ENCODE measurements around the gene WDR7. TPM values are rescaled to one million over a fixed set of nuclear protein-coding genes. Genes with fewer than 3 reads are reported as not detected.

Gene WDR7
- total RNA-seq, 1 donor from 2014 or later: 113 TPM

- FAIRE-seq (no peak), DNase-seq (ENCODE audit: low spot score in 2 of 2) (no peak)
Measured at GRCh38 chr18:56789004-56789888, 138.1 kb downstream of the WDR7 start.

GRCh38 chr18:56789889-56790180, 138.7 kb downstream of the WDR7 start:
- FAIRE-seq (no peak), DNase-seq (ENCODE audit: low spot score in 2 of 2) (no peak)

GRCh38 chr18:56795381-56795780, 144.2 kb downstream of the WDR7 start:
- no peak for DNase-seq (ENCODE audit: low spot score in 2 of 2)
- FAIRE-seq: no peak

GRCh38 chr18:56799756-56800155, 148.6 kb downstream of the WDR7 start:
- DNase-seq (ENCODE audit: low spot score in 2 of 2): no peak
- FAIRE-seq: no peak

GRCh38 chr18:56803051-56803450, 151.9 kb downstream of the WDR7 start:
- DNase-seq (ENCODE audit: low spot score in 2 of 2) (no peak), FAIRE-seq (no peak)

GRCh38 chr18:56804395-56804794, 153.2 kb downstream of the WDR7 start:
- peak; percentile 84 for FAIRE-seq
- no peak for DNase-seq (ENCODE audit: low spot score in 2 of 2)

- DNase-seq (ENCODE audit: low spot score in 2 of 2) (no peak), FAIRE-seq (no peak)
Measured at GRCh38 chr18:56807901-56808300, 156.7 kb downstream of the WDR7 start.

GRCh38 chr18:56812674-56813073, 161.5 kb downstream of the WDR7 start:
- DNase-seq (ENCODE audit: low spot score in 2 of 2): no peak
- no peak for FAIRE-seq

- FAIRE-seq (no peak), DNase-seq (ENCODE audit: low spot score in 2 of 2) (no peak)
Measured at GRCh38 chr18:56815926-56816325, 164.8 kb downstream of the WDR7 start.

- FAIRE-seq (no peak), DNase-seq (ENCODE audit: low spot score in 2 of 2) (no peak)
Measured at GRCh38 chr18:56823986-56824565, 172.9 kb downstream of the WDR7 start.

GRCh38 chr18:56825321-56825720, 174.2 kb downstream of the WDR7 start:
- no peak for FAIRE-seq

GRCh38 chr18:56825878-56826277, 174.7 kb downstream of the WDR7 start:
- no peak for DNase-seq (ENCODE audit: low spot score in 2 of 2)
- no peak for FAIRE-seq

More at GRCh38 chr18:56825321-56825720, 174.2 kb downstream of the WDR7 start:
- DNase-seq (ENCODE audit: low spot score in 2 of 2): no peak

- no peak for FAIRE-seq
- no peak for DNase-seq (ENCODE audit: low spot score in 2 of 2)
Measured at GRCh38 chr18:56831988-56832387, 180.8 kb downstream of the WDR7 start.

GRCh38 chr18:56835331-56835730, 184.2 kb downstream of the WDR7 start:
- DNase-seq (ENCODE audit: low spot score in 2 of 2): no peak
- no peak for FAIRE-seq

GRCh38 chr18:56836173-56836572, 185.0 kb downstream of the WDR7 start:
- FAIRE-seq: no peak
- no peak for DNase-seq (ENCODE audit: low spot score in 2 of 2)

- FAIRE-seq (no peak), DNase-seq (ENCODE audit: low spot score in 2 of 2) (no peak)
Measured at GRCh38 chr18:56841836-56842235, 190.7 kb downstream of the WDR7 start.

GRCh38 chr18:56843241-56843640, 192.1 kb downstream of the WDR7 start:
- FAIRE-seq: no peak
- DNase-seq (ENCODE audit: low spot score in 2 of 2): no peak

- no peak for DNase-seq (ENCODE audit: low spot score in 2 of 2)
- no peak for FAIRE-seq
Measured at GRCh38 chr18:56844556-56844955, 193.4 kb downstream of the WDR7 start.

GRCh38 chr18:56851774-56852173, 200.6 kb downstream of the WDR7 start:
- no peak for DNase-seq (ENCODE audit: low spot score in 2 of 2)

GRCh38 chr18:56853961-56854360, 202.8 kb downstream of the WDR7 start:
- DNase-seq (ENCODE audit: low spot score in 2 of 2) (no peak), FAIRE-seq (no peak)

More at GRCh38 chr18:56851774-56852173, 200.6 kb downstream of the WDR7 start:
- FAIRE-seq: no peak

GRCh38 chr18:56861244-56861643, 210.1 kb downstream of the WDR7 start:
- DNase-seq (ENCODE audit: low spot score in 2 of 2): no peak
- FAIRE-seq: no peak

- DNase-seq (ENCODE audit: low spot score in 2 of 2): no peak
- FAIRE-seq: peak; percentile 76
Measured at GRCh38 chr18:56869189-56869777, 218.1 kb downstream of the WDR7 start.
